ENCODE measurements around the gene COL10A1.

The COL10A1 gene

GRCh38 chr6:116166369-116166768 is 40.4 kb upstream of the COL10A1 start:
- peaks cover 10% of the 10 kb centered on the region for H3K4me1 ChIP-seq (ENCODE audit: insufficient read depth, low read length, severe bottlenecking)
- H3K36me3 ChIP-seq (ENCODE audit: insufficient read depth, low read length): no peaks in the 10 kb centered on the region
- H4K20me1 ChIP-seq (ENCODE audit: insufficient read depth, low read length): no peaks in the 10 kb centered on the region
- no peak overlapping the region for H3K27ac ChIP-seq (ENCODE audit: low read depth, low read length, poor library complexity, severe bottlenecking)
- H2AFZ ChIP-seq (ENCODE audit: low read length): no peak overlapping the region
- H3F3A ChIP-seq (ENCODE audit: insufficient read depth, low read length): no peaks in the 10 kb centered on the region
- TF ChIP-seq CTCF (IDR thresholded peaks at IDR 0.05; ENCODE audit: low read length) (no peak), EZH2 (IDR thresholded peaks at IDR 0.05; ENCODE audit: borderline replicate concordance, low read length) (no peak)
- no peaks in the 10 kb centered on the region for H3K27me3 ChIP-seq (ENCODE audit: insufficient read depth, low read length)
- no peak overlapping the region for H3K9ac ChIP-seq (ENCODE audit: low read length)
- no peaks in the 10 kb centered on the region for H3K9me2 ChIP-seq (ENCODE audit: low read depth, low read length)
- no peak overlapping the region for H3K4me3 ChIP-seq (ENCODE audit: low read depth, low read length, poor library complexity, severe bottlenecking)
- H3K4me2 ChIP-seq (ENCODE audit: low read length): no peak overlapping the region
- no peaks in the 10 kb centered on the region for H3K9me3 ChIP-seq (ENCODE audit: low read length)
- H3K79me2 ChIP-seq (ENCODE audit: insufficient read depth, low read length): no peaks in the 10 kb centered on the region

GRCh38 chr6:116165596-116165995 is 39.7 kb upstream of the COL10A1 start:
- Histone ChIP-seq H3K9me3 (ENCODE audit: low read length) (no peaks in the 10 kb centered on the region), H3K27ac (ENCODE audit: low read depth, low read length, poor library complexity, severe bottlenecking) (no peak overlapping the region), H3K79me2 (ENCODE audit: insufficient read depth, low read length) (no peaks in the 10 kb centered on the region), H3K4me3 (ENCODE audit: low read depth, low read length, poor library complexity, severe bottlenecking) (no peak overlapping the region), H2AFZ (ENCODE audit: low read length) (no peak overlapping the region), H3K4me1 (ENCODE audit: insufficient read depth, low read length, severe bottlenecking) (peaks cover 10% of the 10 kb centered on the region), H3K4me2 (ENCODE audit: low read length) (no peak overlapping the region), H3F3A (ENCODE audit: insufficient read depth, low read length) (no peaks in the 10 kb centered on the region), H3K9me2 (ENCODE audit: low read depth, low read length) (no peaks in the 10 kb centered on the region), H4K20me1 (ENCODE audit: insufficient read depth, low read length) (no peaks in the 10 kb centered on the region), H3K36me3 (ENCODE audit: insufficient read depth, low read length) (no peaks in the 10 kb centered on the region), H3K9ac (ENCODE audit: low read length) (no peak overlapping the region), H3K27me3 (ENCODE audit: insufficient read depth, low read length) (no peaks in the 10 kb centered on the region)
- TF ChIP-seq CTCF (IDR thresholded peaks at IDR 0.05; ENCODE audit: low read length) (no peak), EZH2 (IDR thresholded peaks at IDR 0.05; ENCODE audit: borderline replicate concordance, low read length) (no peak)

GRCh38 chr6:116159782-116160524 is 34.0 kb upstream of the COL10A1 start:
- TF ChIP-seq CTCF (IDR thresholded peaks at IDR 0.05; ENCODE audit: low read length) (no peak), EZH2 (IDR thresholded peaks at IDR 0.05; ENCODE audit: borderline replicate concordance, low read length) (no peak)
- H3K4me1 ChIP-seq (ENCODE audit: insufficient read depth, low read length, severe bottlenecking): no peaks in the 10 kb centered on the region
- H3K4me2 ChIP-seq (ENCODE audit: low read length): no peak overlapping the region
- no peak overlapping the region for H3K9ac ChIP-seq (ENCODE audit: low read length)
- H3K4me3 ChIP-seq (ENCODE audit: low read depth, low read length, poor library complexity, severe bottlenecking): no peak overlapping the region
- no peaks in the 10 kb centered on the region for H4K20me1 ChIP-seq (ENCODE audit: insufficient read depth, low read length)
- H3K27me3 ChIP-seq (ENCODE audit: insufficient read depth, low read length): no peaks in the 10 kb centered on the region
- no peaks in the 10 kb centered on the region for H3K9me2 ChIP-seq (ENCODE audit: low read depth, low read length)
- H3K36me3 ChIP-seq (ENCODE audit: insufficient read depth, low read length): no peaks in the 10 kb centered on the region
- no peaks in the 10 kb centered on the region for H3K9me3 ChIP-seq (ENCODE audit: low read length)
- H3K79me2 ChIP-seq (ENCODE audit: insufficient read depth, low read length): no peaks in the 10 kb centered on the region
- H3F3A ChIP-seq (ENCODE audit: insufficient read depth, low read length): no peaks in the 10 kb centered on the region
- no peak overlapping the region for H3K27ac ChIP-seq (ENCODE audit: low read depth, low read length, poor library complexity, severe bottlenecking)
- no peak overlapping the region for H2AFZ ChIP-seq (ENCODE audit: low read length)
